HepG2 (cell line): ENCODE data around the gene UTP11. TPM values are rescaled to one million over a fixed set of nuclear protein-coding genes. Genes with fewer than 3 reads are reported as not detected.

Experiments
- ARID4A ChIP-seq: sonication (generic); formaldehyde crosslinking; IDR thresholded peaks from 2 replicates; pipeline ENCODE4 v1.5.0; 2020; ENCODE audit warnings: mild to moderate bottlenecking, missing genetic modification reagents, borderline replicate concordance
- ATM ChIP-seq: fragments of 450-650 bp; IDR thresholded peaks from 2 replicates; pipeline ENCODE4 v1.7.1; 2017; ENCODE audit warnings: mild to moderate bottlenecking, borderline replicate concordance
- ELF1 ChIP-seq: sonication (generic); formaldehyde crosslinking; IDR thresholded peaks from 2 replicates; pipeline ENCODE4 v1.4.0; 2020; ENCODE audit warnings: missing genetic modification reagents
- ELF3 ChIP-seq: IDR thresholded peaks from 2 replicates; pipeline ENCODE4 v1.6.1; 2016; ENCODE audit warnings: missing genetic modification reagents, missing compliant biosample characterization
- ERF ChIP-seq: IDR thresholded peaks from 2 replicates; pipeline ENCODE4 v1.6.1; 2018; ENCODE audit warnings: missing biosample characterization, missing genetic modification reagents
- GABPA ChIP-seq, 2 experiments: IDR thresholded peaks; 2 replicates each; pipeline ENCODE4 v1.6.1; 2011 to 2016; ENCODE audit warnings: low read depth in 2 of 2, low read length in 1 of 2, missing biosample characterization in 1 of 2, missing genetic modification characterization in 1 of 2
- GATAD2A ChIP-seq: IDR thresholded peaks from 2 replicates; pipeline ENCODE4 v1.6.1; 2016
- KDM2A ChIP-seq: sonication (generic); formaldehyde crosslinking; IDR thresholded peaks from 2 replicates; pipeline ENCODE4 v1.4.0; 2020; ENCODE audit warnings: low read depth, missing genetic modification reagents, borderline replicate concordance
- MAX ChIP-seq: IDR thresholded peaks from 2 replicates; pipeline ENCODE4 v1.6.1; 2012; ENCODE audit warnings: inconsistent platforms
- MLX ChIP-seq: IDR thresholded peaks from 2 replicates; pipeline ENCODE4 v1.6.1; 2016
- PHF5A ChIP-seq: IDR thresholded peaks from one replicate; pipeline ENCODE4 v1.6.1; 2018; ENCODE audit warnings: low read depth, missing genetic modification reagents; ENCODE audit not compliant: unreplicated experiment
- SKI ChIP-seq: fragments of 450-650 bp; IDR thresholded peaks from one replicate; pipeline ENCODE4 v1.6.1; 2018; ENCODE audit warnings: mild to moderate bottlenecking; ENCODE audit not compliant: partially characterized antibody
- SNRNP70 ChIP-seq: fragments of 200-400 bp; formaldehyde crosslinking; IDR thresholded peaks from 2 replicates; pipeline ENCODE4 v1.6.1; 2017; ENCODE audit warnings: mild to moderate bottlenecking, low read depth, low read length, moderate library complexity
- STAT6 ChIP-seq: sonication (generic); formaldehyde crosslinking; IDR thresholded peaks from 2 replicates; pipeline ENCODE4 v1.4.0; 2020; ENCODE audit warnings: missing genetic modification reagents, mild to moderate bottlenecking, borderline replicate concordance
- TMF1 ChIP-seq: sonication (generic); formaldehyde crosslinking; IDR thresholded peaks from 2 replicates; pipeline ENCODE4 v1.8.1; 2022; ENCODE audit warnings: low read depth, missing genetic modification reagents
- ZNF160 ChIP-seq: sonication (generic); formaldehyde crosslinking; IDR thresholded peaks from 2 replicates; pipeline ENCODE4 v1.8.0; 2022; ENCODE audit warnings: mild to moderate bottlenecking, inconsistent platforms, missing genetic modification reagents
- ZNF34 ChIP-seq: sonication (generic); formaldehyde crosslinking; IDR thresholded peaks from 2 replicates; pipeline ENCODE4 v1.4.0; 2020; ENCODE audit warnings: mild to moderate bottlenecking, missing genetic modification reagents, borderline replicate concordance
- ZNF574 ChIP-seq: sonication (generic); formaldehyde crosslinking; IDR thresholded peaks from 2 replicates; pipeline ENCODE4 v1.4.0; 2020; ENCODE audit warnings: missing genetic modification reagents
- ZNF850 ChIP-seq: sonication (generic); formaldehyde crosslinking; conservative IDR thresholded peaks from 2 replicates; pipeline ENCODE4 v1.9.0; 2021; ENCODE audit warnings: mild to moderate bottlenecking, missing genetic modification reagents
- polyA plus RNA-seq, 8 experiments: library from polyadenylated mRNA; depleted of rRNA in 3 of 8; stranded (reverse) in 7 of 8; unstranded in 1 of 8; fragments of >200 nt; fragmentation: Illumina TruSeq in 4 of 8; extraction: Trizol in 4 of 8; gene quantifications; 2 replicates each; pipeline versions ENCODE4 v1.2.1 to v1.2.3, GENCODE V29; 2011 to 2016; ENCODE audit warnings: low read depth in 4 of 8, missing spikeins in 1 of 8, mixed read lengths in 1 of 8; ENCODE audit not compliant: insufficient read depth in 1 of 8
- total RNA-seq, 5 experiments: library from RNA; depleted of rRNA; stranded (reverse); fragments of >200 nt; fragmentation: Illumina TruSeq; extraction: Trizol; gene quantifications; 2 replicates each; pipeline ENCODE4 v1.2.3, GENCODE V29; 2016; ENCODE audit warnings: low read depth in 1 of 5

UTP11 gene
- total and polyA plus RNA-seq, 2 of the 13 experiments (the other 11 are each of a cell fraction or from before 2014, with no cell fraction given) = 13.5 to 44.8 TPM

- peak; percentile 29; the same call in 1 of the 2 replicates for TF ChIP-seq ARID4A (CRISPR knock-in tag)
- TF ChIP-seq SNRNP70 = no peak
- TF ChIP-seq ELF1 (CRISPR knock-in tag) = peak; percentile 75
- TF ChIP-seq ERF (CRISPR knock-in tag) = peak; percentile 41; the same call in 1 of the 2 replicates
- no peak for TF ChIP-seq ZNF34 (CRISPR knock-in tag)
- no peak; the same call in 1 of the 2 replicates for TF ChIP-seq MAX
- no peak for TF ChIP-seq GABPA (IDR thresholded peaks at IDR 0.05; ENCODE audit: low read depth, low read length)
- TF ChIP-seq GABPA (CRISPR knock-in tag; IDR thresholded peaks at IDR 0.05; ENCODE audit: low read depth) = peak; percentile 83
- no peak for TF ChIP-seq ZNF160 (CRISPR knock-in tag)
- TF ChIP-seq TMF1 (CRISPR knock-in tag) = no peak
- peak; percentile 46 for TF ChIP-seq SKI
- peak; percentile 68 for TF ChIP-seq GATAD2A
- TF ChIP-seq MLX (CRISPR knock-in tag) = no peak
- peak; percentile 97 for TF ChIP-seq ELF3
- no peak for TF ChIP-seq ATM
- peak; percentile 89 for TF ChIP-seq ZNF574
- TF ChIP-seq KDM2A (CRISPR knock-in tag) = peak; percentile 13; the same call in 1 of the 2 replicates
- TF ChIP-seq STAT6 = no peak
- no peak for TF ChIP-seq ZNF850
- no peak for TF ChIP-seq PHF5A (CRISPR knock-in tag)
Observed at GRCh38 chr1:37999430-38000232, 12.9 kb upstream of the UTP11 start (continued).
